Lower leg skin (tissue), 4 donors: ENCODE data around the gene KAT6B. TPM values are rescaled to one million over a fixed set of nuclear protein-coding genes. Genes with fewer than 3 reads are reported as not detected.

Source experiments
- DNase-seq, 2 donors: peaks; one replicate each; pipeline ENCODE4 v3.0.0-alpha.2; 2019; ENCODE audit warnings: low spot score in 2 of 2
- H3K4me3 ChIP-seq: fragments of 200-600 bp; sonication (generic); 2 replicates; pipeline ENCODE4 v1.5.1; 2017; ENCODE audit warnings: mild to moderate bottlenecking, low read depth; ENCODE audit not compliant: poor library complexity, severe bottlenecking
- CTCF ChIP-seq, 3 donors: fragments of 450-650 bp; IDR thresholded peaks; one replicate each; pipeline ENCODE4 v1.5.1; 2016; ENCODE audit warnings: antibody characterized with exemption in 3 of 3, mild to moderate bottlenecking in 3 of 3, moderate library complexity in 2 of 3
- POLR2A ChIP-seq, 2 donors: fragments of 450-650 bp; IDR thresholded peaks; one replicate each; pipeline ENCODE4 v1.6.1; 2016 to 2017; ENCODE audit warnings: antibody characterized with exemption in 2 of 2, mild to moderate bottlenecking in 1 of 2, moderate library complexity in 1 of 2
- WGBS, 2 donors: methylation state at CpG; one replicate each; pipeline ENCODE4 v1.1.5; 2018; 5-methylcytosine and 5-hydroxymethylcytosine counted together
- intact Hi-C: fragments of 100-400 bp; cut with DNase I; formaldehyde crosslinking; loops from one replicate; pipeline ENCODE4 v1.15.0; 2023; ENCODE audit warnings: low total_unique reads
- total RNA-seq, 4 donors: library from RNA; depleted of rRNA; stranded (reverse); fragments of >200 nt; gene quantifications; one replicate each; pipeline ENCODE4 v1.1.0, GENCODE V29; 2016

Gene KAT6B
- total RNA-seq, 4 donors from 2014 or later, result 17.2 to 40.1 (median 34.5) TPM

DNA sequence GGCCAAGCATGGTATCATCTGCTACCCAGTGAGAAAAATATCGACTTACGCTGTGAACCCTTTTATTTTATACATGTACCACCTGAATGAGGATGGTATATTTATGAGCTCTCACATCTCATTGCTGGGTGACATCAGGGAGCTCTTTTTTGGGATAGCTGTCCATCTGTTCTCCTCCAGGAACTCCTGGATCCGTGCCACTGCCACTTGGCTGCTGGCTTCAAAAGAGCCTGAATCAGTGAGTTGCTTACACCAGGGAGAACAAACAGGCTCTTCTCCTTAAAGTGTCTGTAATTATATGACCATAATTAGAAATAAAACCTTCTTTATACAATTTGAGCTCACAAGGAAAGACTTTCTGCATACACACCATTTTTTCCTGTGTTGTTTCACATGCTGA is 106.2 kb downstream of the KAT6B start:
- 69 to 77% methylated on average over 3 of the region's 3 CpGs for WGBS, 2 donors
- no peak overlapping the region for H3K4me3 ChIP-seq
- TF ChIP-seq CTCF (IDR thresholded peaks at IDR 0.05) (no peak), POLR2A (IDR thresholded peaks at IDR 0.05) (no peak)
- intact Hi-C loops, result no loop called here
- peak in 1 of 2 donors; percentile 87 for DNase-seq

DNA sequence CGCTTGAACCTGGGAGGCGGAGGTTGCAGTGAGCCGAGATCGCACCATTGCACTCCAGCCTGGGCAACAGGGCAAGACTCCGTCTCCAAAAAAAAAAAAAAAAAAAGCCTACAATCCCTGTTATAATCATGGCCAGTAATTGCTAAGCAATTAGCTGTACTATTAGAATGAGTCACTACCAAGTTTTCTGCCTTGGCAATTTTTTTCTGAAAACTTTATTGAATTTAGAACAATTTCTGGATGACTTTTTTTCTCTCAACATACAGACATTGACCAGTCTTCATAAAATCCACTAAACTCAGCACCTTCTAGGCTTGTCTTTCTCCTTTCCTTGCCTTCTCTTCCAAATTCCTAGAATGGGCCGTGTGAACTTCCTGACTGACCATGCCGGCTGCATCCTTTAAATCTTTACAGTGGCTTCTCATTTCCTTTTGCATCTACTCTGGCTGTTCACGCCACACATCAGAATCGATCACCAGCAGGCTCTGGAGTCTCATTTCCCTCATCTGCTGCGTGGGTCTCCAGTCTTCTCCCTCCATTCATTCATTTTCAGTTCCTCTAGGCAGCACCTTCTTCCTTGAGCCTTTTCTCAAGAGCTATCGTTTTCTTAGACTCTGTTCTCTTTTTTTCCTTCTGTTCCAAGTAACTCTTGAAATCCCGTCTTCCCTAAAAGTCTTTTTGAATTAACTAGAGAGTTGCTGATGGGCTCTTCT is 107.9 kb downstream of the KAT6B start:
- no peak for DNase-seq
- intact Hi-C loops, result no loop called here
- TF ChIP-seq CTCF (IDR thresholded peaks at IDR 0.05), result no peak
- TF ChIP-seq POLR2A (IDR thresholded peaks at IDR 0.05), result no peak
- no peak overlapping the region for H3K4me3 ChIP-seq
- 70 to 72% methylated on average over 12 of the region's 12 CpGs for WGBS, 2 donors

- no peak for DNase-seq
- WGBS, 2 donors, result 57 to 59% methylated on average over 6 of the region's 6 CpGs
- intact Hi-C loops, result no loop called here
- no peak overlapping the region for H3K4me3 ChIP-seq
- TF ChIP-seq CTCF (IDR thresholded peaks at IDR 0.05) (no peak), POLR2A (IDR thresholded peaks at IDR 0.05) (no peak)
Observed at GRCh38 chr10:74936577-74937265, 110.3 kb downstream of the KAT6B start.

- intact Hi-C loops, result no loop called here
- DNase-seq, result no peak
- H3K4me3 ChIP-seq, result no peak overlapping the region
- TF ChIP-seq POLR2A (IDR thresholded peaks at IDR 0.05) (no peak), CTCF (IDR thresholded peaks at IDR 0.05) (no peak)
- WGBS, 2 donors, result 89 to 93% methylated on average over 1 of the region's 1 CpG
Observed at GRCh38 chr10:74937266-74937856, 111.0 kb downstream of the KAT6B start.

- 94 to 99% methylated on average over 7 of the region's 7 CpGs for WGBS, 2 donors
- intact Hi-C loops, result no loop called here
- TF ChIP-seq POLR2A (IDR thresholded peaks at IDR 0.05) (no peak), CTCF (IDR thresholded peaks at IDR 0.05) (no peak)
- DNase-seq, result no peak
- no peak overlapping the region for H3K4me3 ChIP-seq
Observed at GRCh38 chr10:74944205-74944604, 117.8 kb downstream of the KAT6B start.
